ENCODE data around the gene SLC35A5. TPM values are rescaled to one million over a fixed set of nuclear protein-coding genes. Genes with fewer than 3 reads are reported as not detected.

The SLC35A5 gene
- total and polyA plus RNA-seq, 8 donors: 42.6 to 64.2 (median 59.3) TPM

- no peak overlapping the region for H3K4me3 ChIP-seq
- no peak overlapping the region for H3K27ac ChIP-seq
- intact Hi-C loops (cut with DNase I): no loop called here
- no peak for DNase-seq
- TF ChIP-seq, protein P1, sequence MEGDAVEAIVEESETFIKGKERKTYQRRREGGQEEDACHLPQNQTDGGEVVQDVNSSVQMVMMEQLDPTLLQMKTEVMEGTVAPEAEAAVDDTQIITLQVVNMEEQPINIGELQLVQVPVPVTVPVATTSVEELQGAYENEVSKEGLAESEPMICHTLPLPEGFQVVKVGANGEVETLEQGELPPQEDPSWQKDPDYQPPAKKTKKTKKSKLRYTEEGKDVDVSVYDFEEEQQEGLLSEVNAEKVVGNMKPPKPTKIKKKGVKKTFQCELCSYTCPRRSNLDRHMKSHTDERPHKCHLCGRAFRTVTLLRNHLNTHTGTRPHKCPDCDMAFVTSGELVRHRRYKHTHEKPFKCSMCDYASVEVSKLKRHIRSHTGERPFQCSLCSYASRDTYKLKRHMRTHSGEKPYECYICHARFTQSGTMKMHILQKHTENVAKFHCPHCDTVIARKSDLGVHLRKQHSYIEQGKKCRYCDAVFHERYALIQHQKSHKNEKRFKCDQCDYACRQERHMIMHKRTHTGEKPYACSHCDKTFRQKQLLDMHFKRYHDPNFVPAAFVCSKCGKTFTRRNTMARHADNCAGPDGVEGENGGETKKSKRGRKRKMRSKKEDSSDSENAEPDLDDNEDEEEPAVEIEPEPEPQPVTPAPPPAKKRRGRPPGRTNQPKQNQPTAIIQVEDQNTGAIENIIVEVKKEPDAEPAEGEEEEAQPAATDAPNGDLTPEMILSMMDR (IDR thresholded peaks at IDR 0.05): no peak
- H3K36me3 ChIP-seq: peaks cover 0 to 54% of the 10 kb centered on the region in 2 donors
- H3K27me3 ChIP-seq: no peaks in the 10 kb centered on the region
- peaks cover 0 to 12% of the 10 kb centered on the region in 2 donors for H3K4me1 ChIP-seq
- no peaks in the 10 kb centered on the region for H3K9me3 ChIP-seq
- ATAC-seq: no peak
Observed at GRCh38 chr3:112583105-112583504, 21.3 kb downstream of the SLC35A5 start.

DNA sequence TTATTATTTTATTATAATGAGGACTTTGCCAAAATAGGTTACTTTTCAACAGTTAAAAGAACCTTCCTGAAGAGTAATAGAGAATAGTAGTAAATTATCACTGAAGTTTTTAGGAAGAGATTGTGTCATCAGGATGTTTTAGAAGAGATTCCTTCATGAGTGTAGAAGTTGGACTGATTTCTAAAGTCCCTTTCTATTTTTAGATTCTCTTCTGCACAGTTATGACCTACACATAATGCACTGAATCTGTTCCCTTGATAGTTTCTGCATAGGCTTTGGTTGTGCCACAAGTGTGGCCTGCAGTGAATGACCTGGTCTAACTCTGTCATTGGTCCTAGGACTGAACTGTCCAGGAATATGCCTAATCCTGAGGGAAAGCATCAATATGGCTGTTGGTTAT is 23.9 kb downstream of the SLC35A5 start:
- Histone ChIP-seq H3K4me3 (no peak overlapping the region), H3K27me3 (no peaks in the 10 kb centered on the region), H3K4me1 (no peaks in the 10 kb centered on the region), H3K27ac (no peak overlapping the region), H3K36me3 (peaks cover 0 to 59% of the 10 kb centered on the region in 2 donors), H3K9me3 (no peaks in the 10 kb centered on the region)
- intact Hi-C loops (cut with DNase I): no loop called here
- ATAC-seq: no peak
- TF ChIP-seq, protein P1 (IDR thresholded peaks at IDR 0.05): no peak
- no peak for DNase-seq

- intact Hi-C loops (cut with DNase I): no loop called here
- H3K36me3 ChIP-seq: peaks cover 0 to 49% of the 10 kb centered on the region in 2 donors
- DNase-seq: no peak
- TF ChIP-seq, protein P1 (IDR thresholded peaks at IDR 0.05): no peak
- no peaks in the 10 kb centered on the region for H3K9me3 ChIP-seq
- H3K27ac ChIP-seq: no peak overlapping the region
- no peaks in the 10 kb centered on the region for H3K4me1 ChIP-seq
- no peak for ATAC-seq
- no peak overlapping the region for H3K4me3 ChIP-seq
- no peaks in the 10 kb centered on the region for H3K27me3 ChIP-seq
Observed at GRCh38 chr3:112587336-112587735, 25.5 kb downstream of the SLC35A5 start.

DNA sequence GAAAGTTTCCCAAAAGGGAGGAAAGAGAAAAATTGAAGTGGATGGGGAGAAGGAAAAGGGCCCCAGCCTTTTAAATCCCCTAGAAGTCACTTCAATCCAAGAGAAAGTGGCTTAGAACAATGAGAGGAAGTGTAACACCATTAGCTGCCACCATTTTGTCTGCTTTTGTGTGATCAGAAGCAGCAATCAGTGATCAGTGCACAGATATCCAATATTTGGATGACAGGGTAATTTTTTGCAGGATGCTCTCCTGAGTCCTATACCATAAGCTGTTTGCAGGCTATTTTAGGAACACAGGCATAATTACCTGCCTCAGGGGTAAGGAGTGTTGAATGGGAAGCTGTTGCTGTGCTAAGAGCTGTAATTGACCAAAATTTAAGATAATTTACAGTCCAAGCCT is 31.4 kb downstream of the SLC35A5 start:
- H3K4me3 ChIP-seq: no peak overlapping the region
- H3K9me3 ChIP-seq: no peaks in the 10 kb centered on the region
- peaks cover 0 to 29% of the 10 kb centered on the region in 2 donors for H3K36me3 ChIP-seq
- no peaks in the 10 kb centered on the region for H3K27me3 ChIP-seq
- no peaks in the 10 kb centered on the region for H3K4me1 ChIP-seq
- ATAC-seq (no peak), DNase-seq (no peak)
- H3K27ac ChIP-seq: no peak overlapping the region
- TF ChIP-seq, protein P1 (IDR thresholded peaks at IDR 0.05): no peak
- intact Hi-C loops (cut with DNase I): no loop called here

- intact Hi-C loops (cut with DNase I): no loop called here
- TF ChIP-seq, protein P1 (IDR thresholded peaks at IDR 0.05): no peak
- no peaks in the 10 kb centered on the region for H3K27me3 ChIP-seq
- H3K9me3 ChIP-seq: no peaks in the 10 kb centered on the region
- H3K4me3 ChIP-seq: no peak overlapping the region
- no peaks in the 10 kb centered on the region for H3K4me1 ChIP-seq
- no peak for DNase-seq
- peaks cover 0 to 20% of the 10 kb centered on the region in 2 donors for H3K36me3 ChIP-seq
- no peak for ATAC-seq
- H3K27ac ChIP-seq: no peak overlapping the region
Observed at GRCh38 chr3:112594856-112595255, 33.0 kb downstream of the SLC35A5 start.

All from left lung (tissue), 10 donors.